Prostate gland (tissue), 2 donors: ENCODE measurements around the gene ABL1. TPM values are rescaled to one million over a fixed set of nuclear protein-coding genes. Genes with fewer than 3 reads are reported as not detected.
A peak's percentile ranks its signal among the peaks of the same experiment; 100 is the strongest.

Source experiments
- DNase-seq: peaks from one replicate; pipeline ENCODE4 v3.0.0-alpha.2; 2019; ENCODE audit warnings: low spot score
- H3K27ac ChIP-seq, 2 donors: fragments of 200-600 bp; sonication (generic); 2 replicates each; pipeline ENCODE4 v1.5.1; 2017 to 2019
- H3K27me3 ChIP-seq: fragments of 200-600 bp; sonication (generic); replicated peaks from 2 replicates; pipeline ENCODE4 v1.5.1; 2019; ENCODE audit not compliant: insufficient read depth
- H3K36me3 ChIP-seq, 2 donors: fragments of 200-600 bp; sonication (generic); 1 replicate in 1 of 2; 2 replicates in 1 of 2; pipeline versions ENCODE4 v1.5.1 to v1.8.1; 2017 to 2019
- H3K4me1 ChIP-seq: fragments of 200-600 bp; sonication (generic); replicated peaks from 2 replicates; pipeline ENCODE4 v1.5.1; 2019
- H3K4me3 ChIP-seq, 2 donors: fragments of 200-600 bp; sonication (generic); 2 replicates each; pipeline ENCODE4 v1.5.1; 2017 to 2019
- H3K9me3 ChIP-seq: fragments of 200-600 bp; sonication (generic); 2 replicates; pipeline ENCODE4 v1.5.1; 2017
- POLR2A ChIP-seq: fragments of 450-650 bp; IDR thresholded peaks from one replicate; pipeline ENCODE4 v1.6.1; 2016; ENCODE audit warnings: antibody characterized with exemption, mild to moderate bottlenecking
- POLR2AphosphoS5 ChIP-seq: sonication (generic); formaldehyde crosslinking; IDR thresholded peaks from one replicate; pipeline ENCODE4 v1.6.1; 2017; ENCODE audit warnings: antibody characterized with exemption
- whole genome bisulfite sequencing: methylation state at CpG from one replicate; pipeline ENCODE4 v1.1.5; 2018; 5-methylcytosine and 5-hydroxymethylcytosine counted together
- intact Hi-C: fragments of 100-400 bp; cut with DNase I; formaldehyde crosslinking; loops from one replicate; pipeline ENCODE4 v1.14.2; 2022
- total RNA-seq, 2 donors: library from RNA; depleted of rRNA; stranded (reverse); fragments of >200 nt; gene quantifications; one replicate each; pipeline ENCODE4 v1.1.0, GENCODE V29; 2016
- TF ChIP-seq, protein P1 (sequence below), 4 experiments: fragments of 200-600 bp in 2 of 4; fragments of 450-650 bp in 2 of 4; sonication (generic) in 2 of 4; IDR thresholded peaks; 1 replicate in 3 of 4; 2 replicates in 1 of 4; pipeline ENCODE4 v1.5.1; 2016 to 2019; ENCODE audit warnings: antibody characterized with exemption in 4 of 4, mild to moderate bottlenecking in 2 of 4, moderate library complexity in 2 of 4

The ABL1 gene
- total RNA-seq, 2 donors from 2014 or later: 48.2 to 73.4 TPM

DNA sequence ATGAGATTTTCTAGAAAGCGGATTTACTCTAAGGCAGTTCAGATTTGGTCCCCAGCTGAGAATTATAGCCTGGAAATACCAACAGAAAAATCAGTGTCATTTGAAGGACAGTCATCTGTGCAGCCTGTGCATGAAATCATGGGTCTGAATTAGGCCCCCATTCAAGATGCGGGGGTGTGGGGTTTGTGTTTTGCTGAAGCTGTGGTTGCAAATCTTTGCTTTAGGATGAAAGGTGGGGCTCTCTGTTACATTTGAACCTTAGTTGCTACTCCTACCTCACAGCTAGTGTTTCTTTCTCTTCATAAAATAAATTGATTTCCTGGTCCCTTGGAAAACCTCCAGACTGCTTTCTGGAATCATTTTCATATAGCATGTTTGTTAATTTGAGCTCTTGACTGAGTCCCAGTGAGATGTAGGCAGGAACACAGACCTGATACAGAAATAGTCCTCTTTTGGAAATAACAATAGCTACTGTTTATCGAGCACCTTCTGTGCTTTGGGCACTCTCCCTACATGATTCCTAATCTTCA lies 4.8 kb upstream of the ABL1 start:
- intact Hi-C loops: no loop called here
- peaks cover 5% of the 10 kb centered on the region for H3K4me1 ChIP-seq
- H3K36me3 ChIP-seq: no peaks in the 10 kb centered on the region
- no peaks in the 10 kb centered on the region for H3K9me3 ChIP-seq
- H3K4me3 ChIP-seq: no peak overlapping the region
- WGBS: 60% methylated on average over 3 of the region's 3 CpGs
- H3K27me3 ChIP-seq: no peaks in the 10 kb centered on the region
- H3K27ac ChIP-seq: no peak overlapping the region
- TF ChIP-seq, protein P1, sequence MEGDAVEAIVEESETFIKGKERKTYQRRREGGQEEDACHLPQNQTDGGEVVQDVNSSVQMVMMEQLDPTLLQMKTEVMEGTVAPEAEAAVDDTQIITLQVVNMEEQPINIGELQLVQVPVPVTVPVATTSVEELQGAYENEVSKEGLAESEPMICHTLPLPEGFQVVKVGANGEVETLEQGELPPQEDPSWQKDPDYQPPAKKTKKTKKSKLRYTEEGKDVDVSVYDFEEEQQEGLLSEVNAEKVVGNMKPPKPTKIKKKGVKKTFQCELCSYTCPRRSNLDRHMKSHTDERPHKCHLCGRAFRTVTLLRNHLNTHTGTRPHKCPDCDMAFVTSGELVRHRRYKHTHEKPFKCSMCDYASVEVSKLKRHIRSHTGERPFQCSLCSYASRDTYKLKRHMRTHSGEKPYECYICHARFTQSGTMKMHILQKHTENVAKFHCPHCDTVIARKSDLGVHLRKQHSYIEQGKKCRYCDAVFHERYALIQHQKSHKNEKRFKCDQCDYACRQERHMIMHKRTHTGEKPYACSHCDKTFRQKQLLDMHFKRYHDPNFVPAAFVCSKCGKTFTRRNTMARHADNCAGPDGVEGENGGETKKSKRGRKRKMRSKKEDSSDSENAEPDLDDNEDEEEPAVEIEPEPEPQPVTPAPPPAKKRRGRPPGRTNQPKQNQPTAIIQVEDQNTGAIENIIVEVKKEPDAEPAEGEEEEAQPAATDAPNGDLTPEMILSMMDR (IDR thresholded peaks at IDR 0.05): no peak
- TF ChIP-seq POLR2AphosphoS5 (no peak), POLR2A (no peak)
- DNase-seq: no peak

DNA sequence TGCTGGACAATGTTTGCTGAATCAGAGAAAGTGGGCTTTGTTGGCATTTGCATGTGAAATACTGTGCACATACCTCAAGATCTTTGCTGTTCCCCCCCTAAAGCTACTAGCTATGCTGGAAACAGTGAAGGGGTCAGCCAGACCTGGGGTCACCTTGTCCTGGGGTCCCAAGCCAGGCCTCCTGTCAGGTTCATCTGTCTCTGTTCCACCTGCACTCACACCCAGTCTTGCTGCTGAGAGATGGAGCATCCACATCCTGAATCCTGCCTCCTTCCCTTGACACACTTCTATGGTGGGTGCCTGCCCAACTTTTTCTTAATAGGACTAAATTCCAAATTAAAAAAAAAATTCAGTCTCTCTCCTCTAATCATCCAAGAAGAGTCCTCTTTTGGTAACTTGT lies 4.0 kb upstream of the ABL1 start:
- TF ChIP-seq, protein P1 (IDR thresholded peaks at IDR 0.05): no peak
- TF ChIP-seq POLR2A (no peak), POLR2AphosphoS5 (no peak)
- Histone ChIP-seq H3K4me1 (peaks cover 5% of the 10 kb centered on the region), H3K4me3 (no peak overlapping the region), H3K27ac (no peak overlapping the region), H3K9me3 (no peaks in the 10 kb centered on the region), H3K36me3 (no peaks in the 10 kb centered on the region), H3K27me3 (no peaks in the 10 kb centered on the region)
- DNase-seq: no peak
- intact Hi-C loops: no loop called here

DNA sequence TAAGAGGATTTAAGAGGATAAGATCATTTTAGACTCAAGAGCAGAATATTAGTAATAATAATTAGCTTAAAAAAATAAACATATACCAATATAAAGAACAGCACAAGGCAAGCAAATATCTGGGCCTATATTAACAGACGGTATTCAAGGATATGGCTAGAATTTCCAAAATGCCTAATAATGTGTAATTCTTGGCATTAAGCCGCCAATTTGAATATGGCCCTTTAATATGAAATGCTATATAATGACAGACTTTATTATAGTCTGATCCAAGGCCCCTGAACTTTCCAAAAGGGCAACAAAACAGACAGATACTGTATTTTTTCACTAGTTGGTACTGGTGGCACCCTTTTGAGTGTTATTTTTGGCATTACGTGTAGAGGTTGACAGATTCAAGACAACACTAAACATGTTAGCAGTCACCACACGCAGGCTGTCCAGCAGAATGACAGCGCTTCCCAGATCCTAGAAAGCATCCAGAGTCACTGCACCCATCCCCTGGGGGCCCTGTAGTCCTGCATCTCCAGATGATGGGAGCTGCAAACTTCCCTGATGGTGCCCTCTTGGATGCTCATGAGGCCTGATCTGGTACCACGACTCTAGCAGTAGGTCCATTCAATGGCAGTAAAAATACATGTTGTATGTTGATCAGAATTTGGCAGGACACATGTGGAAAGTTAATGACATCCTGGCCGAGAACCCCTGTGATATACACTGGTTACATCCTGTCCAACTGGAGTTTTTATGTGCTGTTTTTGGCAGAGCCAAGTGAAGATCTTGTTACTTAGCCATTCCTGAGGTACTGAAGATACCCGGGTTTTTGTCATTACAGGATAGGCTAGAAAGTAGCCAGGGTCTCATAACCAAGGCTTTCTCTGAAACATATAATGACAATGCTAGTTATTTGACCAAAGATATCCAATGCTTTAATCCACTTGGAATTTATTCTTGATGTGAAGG lies 1.7 kb upstream of the ABL1 start:
- peaks cover 5% of the 10 kb centered on the region for H3K4me1 ChIP-seq
- intact Hi-C loops: no loop called here
- TF ChIP-seq, protein P1 (IDR thresholded peaks at IDR 0.05): no peak
- TF ChIP-seq POLR2A (no peak), POLR2AphosphoS5 (peak; percentile 74)
- H3K27me3 ChIP-seq: no peaks in the 10 kb centered on the region
- peak overlapping the region; percentile 83 to 86 for H3K27ac ChIP-seq
- 52% methylated on average over 8 of the region's 8 CpGs for WGBS
- H3K9me3 ChIP-seq: no peaks in the 10 kb centered on the region
- DNase-seq: peak; percentile 47
- no peaks in the 10 kb centered on the region for H3K36me3 ChIP-seq
- no peak overlapping the region for H3K4me3 ChIP-seq

DNA sequence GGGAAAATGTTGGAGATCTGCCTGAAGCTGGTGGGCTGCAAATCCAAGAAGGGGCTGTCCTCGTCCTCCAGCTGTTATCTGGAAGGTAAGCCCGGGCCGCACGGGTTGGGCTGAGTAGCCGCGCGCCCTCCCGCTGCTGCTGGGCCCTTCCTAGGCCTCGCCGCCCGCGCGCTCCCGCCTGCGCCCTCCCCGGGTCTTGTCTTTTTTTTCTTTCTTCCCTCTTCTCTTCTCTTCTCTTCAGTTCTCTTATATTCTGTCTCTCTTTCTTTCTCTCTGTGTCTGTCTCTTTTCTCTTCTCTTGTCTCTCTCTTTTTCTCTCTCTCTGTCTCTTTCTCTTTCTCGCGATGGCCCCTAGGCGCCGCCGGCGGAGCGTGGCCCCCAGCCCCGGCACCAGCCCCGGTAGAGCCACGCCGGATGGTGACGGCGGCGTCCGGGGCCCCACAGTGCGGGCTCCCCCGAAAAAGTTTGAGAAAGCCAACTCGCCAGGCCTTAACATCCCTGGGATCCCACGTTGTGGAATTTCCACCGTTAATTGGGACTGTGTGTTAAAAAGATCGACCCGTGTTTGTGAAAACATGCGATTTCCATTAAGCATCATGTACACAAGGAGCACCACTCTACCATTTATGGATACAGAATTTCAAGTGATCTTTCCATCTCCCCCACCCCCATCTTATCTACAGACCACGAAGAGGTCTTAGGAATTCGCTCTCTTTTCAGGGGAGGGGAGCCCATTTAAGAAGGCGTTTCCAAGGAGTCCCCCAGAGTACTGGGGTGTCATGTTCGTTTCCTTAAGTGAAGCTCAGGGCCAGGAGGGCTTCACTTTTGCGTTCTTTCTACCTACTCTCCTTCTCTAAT lies 616 bp downstream of the ABL1 start:
- intact Hi-C loops: no loop called here
- under 1% methylated on average over 44 of the region's 44 CpGs for WGBS
- no peak for DNase-seq

More for the DNA sequence above, 616 bp downstream of the ABL1 start:
- Histone ChIP-seq H3K27me3 (no peaks in the 10 kb centered on the region), H3K4me1 (peaks cover 17% of the 10 kb centered on the region), H3K36me3 (no peaks in the 10 kb centered on the region), H3K27ac (peak overlapping the region; percentile 82 to 86), H3K4me3 (peak overlapping the region; percentile 34 to 58), H3K9me3 (no peaks in the 10 kb centered on the region)
- TF ChIP-seq POLR2AphosphoS5 (no peak), POLR2A (no peak)
- TF ChIP-seq, protein P1 (IDR thresholded peaks at IDR 0.05): no peak
